ENCODE results near the gene NCR2. TPM values are rescaled to one million over a fixed set of nuclear protein-coding genes. Genes with fewer than 3 reads are reported as not detected.

NCR2 gene
- total and polyA plus RNA-seq, 9 of the 15 experiments (the other 6 are each of a cell fraction or from before 2014, with no cell fraction given), result not detected

GRCh38 chr6:41318654-41319565, 16.5 kb upstream of the NCR2 start (continued):
- TF ChIP-seq, protein P1, sequence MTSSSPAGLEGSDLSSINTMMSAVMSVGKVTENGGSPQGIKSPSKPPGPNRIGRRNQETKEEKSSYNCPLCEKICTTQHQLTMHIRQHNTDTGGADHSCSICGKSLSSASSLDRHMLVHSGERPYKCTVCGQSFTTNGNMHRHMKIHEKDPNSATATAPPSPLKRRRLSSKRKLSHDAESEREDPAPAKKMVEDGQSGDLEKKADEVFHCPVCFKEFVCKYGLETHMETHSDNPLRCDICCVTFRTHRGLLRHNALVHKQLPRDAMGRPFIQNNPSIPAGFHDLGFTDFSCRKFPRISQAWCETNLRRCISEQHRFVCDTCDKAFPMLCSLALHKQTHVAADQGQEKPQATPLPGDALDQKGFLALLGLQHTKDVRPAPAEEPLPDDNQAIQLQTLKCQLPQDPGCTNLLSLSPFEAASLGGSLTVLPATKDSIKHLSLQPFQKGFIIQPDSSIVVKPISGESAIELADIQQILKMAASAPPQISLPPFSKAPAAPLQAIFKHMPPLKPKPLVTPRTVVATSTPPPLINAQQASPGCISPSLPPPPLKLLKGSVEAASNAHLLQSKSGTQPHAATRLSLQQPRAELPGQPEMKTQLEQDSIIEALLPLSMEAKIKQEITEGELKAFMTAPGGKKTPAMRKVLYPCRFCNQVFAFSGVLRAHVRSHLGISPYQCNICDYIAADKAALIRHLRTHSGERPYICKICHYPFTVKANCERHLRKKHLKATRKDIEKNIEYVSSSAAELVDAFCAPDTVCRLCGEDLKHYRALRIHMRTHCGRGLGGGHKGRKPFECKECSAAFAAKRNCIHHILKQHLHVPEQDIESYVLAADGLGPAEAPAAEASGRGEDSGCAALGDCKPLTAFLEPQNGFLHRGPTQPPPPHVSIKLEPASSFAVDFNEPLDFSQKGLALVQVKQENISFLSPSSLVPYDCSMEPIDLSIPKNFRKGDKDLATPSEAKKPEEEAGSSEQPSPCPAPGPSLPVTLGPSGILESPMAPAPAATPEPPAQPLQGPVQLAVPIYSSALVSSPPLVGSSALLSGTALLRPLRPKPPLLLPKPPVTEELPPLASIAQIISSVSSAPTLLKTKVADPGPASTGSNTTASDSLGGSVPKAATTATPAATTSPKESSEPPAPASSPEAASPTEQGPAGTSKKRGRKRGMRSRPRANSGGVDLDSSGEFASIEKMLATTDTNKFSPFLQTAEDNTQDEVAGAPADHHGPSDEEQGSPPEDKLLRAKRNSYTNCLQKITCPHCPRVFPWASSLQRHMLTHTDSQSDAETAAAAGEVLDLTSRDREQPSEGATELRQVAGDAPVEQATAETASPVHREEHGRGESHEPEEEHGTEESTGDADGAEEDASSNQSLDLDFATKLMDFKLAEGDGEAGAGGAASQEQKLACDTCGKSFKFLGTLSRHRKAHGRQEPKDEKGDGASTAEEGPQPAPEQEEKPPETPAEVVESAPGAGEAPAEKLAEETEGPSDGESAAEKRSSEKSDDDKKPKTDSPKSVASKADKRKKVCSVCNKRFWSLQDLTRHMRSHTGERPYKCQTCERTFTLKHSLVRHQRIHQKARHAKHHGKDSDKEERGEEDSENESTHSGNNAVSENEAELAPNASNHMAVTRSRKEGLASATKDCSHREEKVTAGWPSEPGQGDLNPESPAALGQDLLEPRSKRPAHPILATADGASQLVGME (CRISPR knock-in tag; IDR thresholded peaks at IDR 0.05), result peak; percentile 82; the same call in 1 of the 2 replicates
- TF ChIP-seq LEF1 (IDR thresholded peaks at IDR 0.05) (peak; percentile 22; the same call in 1 of the 2 replicates), MCM2 (IDR thresholded peaks at IDR 0.05; ENCODE audit: low read depth) (no peak), SNIP1 (IDR thresholded peaks at IDR 0.05; ENCODE audit: low read depth) (no peak), HLTF (IDR thresholded peaks at IDR 0.05) (peak; percentile 52; the same call in 1 of the 2 replicates), CREB5 (CRISPR knock-in tag; IDR thresholded peaks at IDR 0.05) (no peak), NR2F6 (CRISPR knock-in tag; IDR thresholded peaks at IDR 0.05) (no peak), ZNF280A (IDR thresholded peaks at IDR 0.05; ENCODE audit: low read depth, partially characterized antibody) (no peak), MBD2 (IDR thresholded peaks at IDR 0.05; ENCODE audit: borderline replicate concordance, low read depth) (no peak), PYGO2 (tag; IDR thresholded peaks at IDR 0.05) (no peak), GTF2B (IDR thresholded peaks at IDR 0.05; ENCODE audit: extremely low read depth, insufficient read length) (no peak)
- TF ChIP-seq, protein P2, sequence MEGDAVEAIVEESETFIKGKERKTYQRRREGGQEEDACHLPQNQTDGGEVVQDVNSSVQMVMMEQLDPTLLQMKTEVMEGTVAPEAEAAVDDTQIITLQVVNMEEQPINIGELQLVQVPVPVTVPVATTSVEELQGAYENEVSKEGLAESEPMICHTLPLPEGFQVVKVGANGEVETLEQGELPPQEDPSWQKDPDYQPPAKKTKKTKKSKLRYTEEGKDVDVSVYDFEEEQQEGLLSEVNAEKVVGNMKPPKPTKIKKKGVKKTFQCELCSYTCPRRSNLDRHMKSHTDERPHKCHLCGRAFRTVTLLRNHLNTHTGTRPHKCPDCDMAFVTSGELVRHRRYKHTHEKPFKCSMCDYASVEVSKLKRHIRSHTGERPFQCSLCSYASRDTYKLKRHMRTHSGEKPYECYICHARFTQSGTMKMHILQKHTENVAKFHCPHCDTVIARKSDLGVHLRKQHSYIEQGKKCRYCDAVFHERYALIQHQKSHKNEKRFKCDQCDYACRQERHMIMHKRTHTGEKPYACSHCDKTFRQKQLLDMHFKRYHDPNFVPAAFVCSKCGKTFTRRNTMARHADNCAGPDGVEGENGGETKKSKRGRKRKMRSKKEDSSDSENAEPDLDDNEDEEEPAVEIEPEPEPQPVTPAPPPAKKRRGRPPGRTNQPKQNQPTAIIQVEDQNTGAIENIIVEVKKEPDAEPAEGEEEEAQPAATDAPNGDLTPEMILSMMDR (IDR thresholded peaks at IDR 0.05 in 2 of 3, conservative IDR thresholded peaks at IDR 0.05 in 1 of 3; ENCODE audit: insufficient read depth in 2 of 3, low read depth in 1 of 3, low read length in 3 of 3), result peak; percentile 96 to 100 (median 99)
- TF ChIP-seq, protein P3, sequence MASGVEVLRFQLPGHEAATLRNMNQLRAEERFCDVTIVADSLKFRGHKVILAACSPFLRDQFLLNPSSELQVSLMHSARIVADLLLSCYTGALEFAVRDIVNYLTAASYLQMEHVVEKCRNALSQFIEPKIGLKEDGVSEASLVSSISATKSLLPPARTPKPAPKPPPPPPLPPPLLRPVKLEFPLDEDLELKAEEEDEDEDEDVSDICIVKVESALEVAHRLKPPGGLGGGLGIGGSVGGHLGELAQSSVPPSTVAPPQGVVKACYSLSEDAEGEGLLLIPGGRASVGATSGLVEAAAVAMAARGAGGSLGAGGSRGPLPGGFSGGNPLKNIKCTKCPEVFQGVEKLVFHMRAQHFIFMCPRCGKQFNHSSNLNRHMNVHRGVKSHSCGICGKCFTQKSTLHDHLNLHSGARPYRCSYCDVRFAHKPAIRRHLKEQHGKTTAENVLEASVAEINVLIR (CRISPR knock-in tag; IDR thresholded peaks at IDR 0.05), result no peak
